HG03457 (cell line): ENCODE measurements around the gene CATSPERD.
"Not testable (repeated sequence)": the region's sequence is repeated elsewhere in the genome, so short reads cannot be mapped to it uniquely, and the experiment has no call there.

Source experiments
- ATAC-seq: cut with Tn5 transposase; IDR thresholded peaks from one replicate; pipeline ENCODE4 v1.9.1; 2021; ENCODE audit warnings: moderate number of reproducible peaks; ENCODE audit not compliant: unreplicated experiment

The CATSPERD gene

GRCh38 chr19:5697022-5697889 lies 23.2 kb upstream of the CATSPERD start:
- ATAC-seq = no peak

GRCh38 chr19:5697890-5698634 lies 22.4 kb upstream of the CATSPERD start:
- no peak for ATAC-seq

DNA sequence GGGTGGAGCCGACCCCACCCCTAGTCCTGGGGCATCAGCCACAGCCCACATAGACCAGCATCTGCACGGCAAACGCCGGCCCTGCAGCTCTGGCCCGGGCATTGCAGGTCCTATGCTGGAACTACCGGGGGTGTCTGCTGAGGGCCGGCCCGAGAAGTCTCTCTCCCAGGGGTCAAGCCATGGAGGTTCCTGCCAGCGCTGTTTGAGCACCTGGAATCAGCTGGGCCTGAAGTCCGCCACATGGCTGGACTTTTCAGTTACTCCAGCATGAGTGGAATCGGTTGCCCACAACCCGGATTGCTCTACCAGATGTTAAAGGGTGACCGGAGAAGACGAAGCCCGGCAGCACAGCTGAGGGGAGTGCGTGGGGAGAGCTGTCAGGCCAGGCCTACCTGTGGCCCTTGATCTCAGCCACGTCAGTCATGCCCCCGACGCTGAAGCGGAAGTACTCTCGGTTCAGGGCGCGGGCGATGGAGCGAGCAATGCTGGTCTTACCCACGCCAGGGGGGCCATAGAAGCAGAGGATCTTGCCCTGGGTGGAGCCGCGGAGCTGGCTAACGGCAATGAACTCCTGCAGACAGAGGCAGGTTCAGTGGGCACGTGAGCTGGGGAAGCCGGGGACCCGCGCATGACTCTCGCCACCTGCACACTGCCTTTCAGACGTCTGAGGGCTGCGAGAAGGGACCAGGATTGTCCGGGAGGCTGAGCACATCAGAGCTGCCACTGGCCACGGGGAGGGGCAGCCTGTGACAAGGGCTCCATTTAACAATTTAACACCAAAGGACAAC lies 21.6 kb upstream of the CATSPERD start:
- no peak for ATAC-seq

GRCh38 chr19:5700455-5701092 lies 19.9 kb upstream of the CATSPERD start:
- no peak for ATAC-seq

GRCh38 chr19:5702053-5702410 lies 18.4 kb upstream of the CATSPERD start:
- ATAC-seq = not testable (repeated sequence)

- ATAC-seq = no peak
These were observed 16.3 kb upstream of the CATSPERD start for GRCh38 chr19:5703819-5704818.

DNA sequence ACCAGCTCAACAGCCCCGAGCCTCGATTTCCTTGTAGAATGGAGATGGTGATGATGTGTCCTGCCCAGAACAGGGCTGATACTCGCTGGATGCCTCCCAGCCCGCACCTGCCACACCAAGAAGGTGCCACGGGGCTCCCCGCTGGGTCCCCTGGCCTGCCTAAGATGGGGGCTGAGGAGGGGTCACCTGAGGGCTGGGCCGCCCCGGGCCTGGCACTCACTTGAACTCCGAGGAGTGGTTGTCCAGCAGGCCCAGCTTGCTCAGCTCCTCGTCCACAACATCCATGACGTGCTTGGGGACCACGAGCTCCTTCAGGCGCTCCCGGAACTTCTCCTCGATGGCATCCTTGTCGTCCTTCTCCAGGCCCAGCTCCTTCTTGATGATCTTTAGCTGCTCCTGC lies 14.9 kb upstream of the CATSPERD start:
- no peak for ATAC-seq

GRCh38 chr19:5706876-5707573 lies 13.4 kb upstream of the CATSPERD start:
- ATAC-seq = no peak

DNA sequence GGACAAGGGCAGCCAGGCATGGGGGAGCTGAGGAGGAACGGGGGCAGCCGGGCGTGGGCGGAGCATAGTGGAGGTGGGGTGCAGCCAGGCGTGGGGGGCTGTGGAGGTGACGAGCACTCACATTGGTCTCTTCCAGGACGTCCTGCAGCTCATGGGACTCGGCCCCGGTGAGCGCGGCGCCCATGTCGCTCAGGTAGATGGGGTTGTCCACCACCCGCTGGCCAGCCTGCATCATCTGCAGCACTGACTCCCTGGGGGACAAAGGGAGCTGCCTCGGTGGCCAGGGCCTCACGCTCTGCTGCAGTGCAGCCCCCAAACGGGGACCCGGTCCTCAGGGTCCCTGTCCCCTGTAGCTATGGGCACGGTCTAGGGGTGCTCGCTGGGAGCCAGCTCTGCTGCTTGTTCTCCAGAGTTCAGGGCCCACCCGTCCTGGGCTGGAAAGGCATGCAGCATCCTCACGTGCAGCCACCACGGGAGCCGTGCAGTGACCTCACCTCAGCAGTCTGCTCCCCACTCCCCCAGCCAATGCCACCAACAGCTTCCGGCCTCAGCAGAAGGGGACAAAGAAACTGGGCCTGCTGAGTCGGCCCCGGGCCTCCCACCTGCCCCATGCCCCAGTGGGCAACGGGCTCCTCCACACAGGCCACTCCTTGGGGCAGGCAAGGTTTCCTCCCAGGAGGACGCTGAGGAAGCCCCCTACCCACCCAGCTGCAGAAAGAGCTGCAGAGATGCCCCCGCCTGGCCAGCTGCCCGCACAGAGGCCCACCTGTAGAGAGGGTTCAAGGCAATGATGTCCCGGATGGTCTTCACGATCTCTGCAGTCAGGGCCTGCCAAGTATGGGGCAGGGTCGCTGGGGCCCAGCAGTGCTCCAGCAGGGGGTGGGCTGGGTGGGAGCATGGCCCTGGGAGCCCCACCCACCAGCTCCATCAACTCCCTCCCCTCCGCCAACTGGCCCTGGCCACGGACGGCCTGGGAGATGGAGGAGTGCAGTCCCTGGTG lies 12.6 kb upstream of the CATSPERD start:
- no peak for ATAC-seq

- no peak for ATAC-seq
These were observed 9.4 kb upstream of the CATSPERD start for GRCh38 chr19:5711025-5711424.

DNA sequence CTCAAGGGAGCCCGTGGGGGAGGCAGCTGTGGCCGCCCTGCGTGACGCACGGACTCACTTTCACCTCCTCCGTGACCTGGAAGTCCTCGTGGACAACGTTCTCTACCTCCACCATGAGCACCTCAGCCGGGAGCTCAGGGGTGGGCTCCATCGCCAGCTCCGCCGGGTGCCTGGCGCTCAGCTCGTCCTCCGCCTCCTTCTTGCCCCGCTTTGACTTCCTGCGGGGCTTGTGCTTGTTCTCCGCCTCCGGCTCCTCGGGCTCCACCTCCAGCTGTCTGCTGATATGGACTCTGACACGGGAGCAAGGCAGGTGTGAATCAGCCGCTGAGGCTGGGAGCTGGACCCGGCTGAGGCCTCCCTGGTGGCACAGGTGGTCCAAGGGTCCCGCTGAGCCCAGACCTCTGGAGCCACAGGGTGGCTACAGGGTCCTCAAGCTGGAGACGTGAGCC lies 8.7 kb upstream of the CATSPERD start:
- ATAC-seq = no peak

DNA sequence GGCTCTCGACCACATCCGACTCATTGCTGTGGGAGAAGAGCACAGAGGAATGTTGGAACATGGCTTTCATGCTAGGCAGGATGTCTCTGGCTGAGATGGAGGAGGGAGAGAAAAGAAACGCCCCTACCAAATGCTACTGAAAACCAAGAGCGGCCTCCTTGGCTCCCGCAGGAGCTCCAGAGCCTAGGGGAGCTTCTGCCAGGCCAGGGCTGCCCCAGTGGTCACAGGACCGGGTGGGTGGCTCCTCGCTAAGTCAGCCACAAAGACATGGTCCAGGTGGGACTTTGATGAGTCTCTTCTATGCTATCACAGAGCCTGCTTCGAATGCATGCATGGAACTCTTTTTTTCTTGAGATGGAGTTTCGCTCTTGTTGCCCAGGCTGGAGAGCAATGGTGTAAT lies 7.2 kb upstream of the CATSPERD start:
- no peak for ATAC-seq

- no peak for ATAC-seq
These were observed 5.6 kb upstream of the CATSPERD start for GRCh38 chr19:5714816-5715215.

- ATAC-seq = no peak
These were observed 3.1 kb upstream of the CATSPERD start for GRCh38 chr19:5717215-5717935.

DNA sequence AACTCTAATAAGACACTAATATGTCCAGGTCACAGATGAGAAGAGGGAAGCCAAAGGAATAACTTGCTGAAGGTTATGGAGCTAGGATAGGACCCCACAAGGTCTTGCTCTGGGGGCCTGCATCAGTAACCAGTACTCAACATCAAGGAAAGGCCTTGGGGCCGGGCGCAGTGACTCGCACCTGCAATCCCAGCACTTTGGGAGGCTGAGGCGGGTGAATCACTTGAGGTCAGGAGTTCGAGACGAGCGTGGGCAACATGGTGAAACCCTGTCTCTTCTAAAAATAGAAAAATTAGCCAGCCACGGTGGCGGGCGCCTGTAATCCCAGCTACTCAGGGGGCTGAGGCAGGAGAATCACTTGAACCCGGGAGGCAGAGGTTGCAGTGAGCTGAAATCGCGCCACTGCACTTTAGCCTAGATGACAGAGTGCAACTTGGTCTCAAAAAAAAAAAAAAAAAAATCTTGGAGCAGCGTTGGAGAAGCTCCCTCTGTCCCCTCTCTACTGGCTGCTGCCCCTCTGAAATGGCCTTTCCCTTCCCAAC lies 2.3 kb upstream of the CATSPERD start:
- no peak for ATAC-seq

DNA sequence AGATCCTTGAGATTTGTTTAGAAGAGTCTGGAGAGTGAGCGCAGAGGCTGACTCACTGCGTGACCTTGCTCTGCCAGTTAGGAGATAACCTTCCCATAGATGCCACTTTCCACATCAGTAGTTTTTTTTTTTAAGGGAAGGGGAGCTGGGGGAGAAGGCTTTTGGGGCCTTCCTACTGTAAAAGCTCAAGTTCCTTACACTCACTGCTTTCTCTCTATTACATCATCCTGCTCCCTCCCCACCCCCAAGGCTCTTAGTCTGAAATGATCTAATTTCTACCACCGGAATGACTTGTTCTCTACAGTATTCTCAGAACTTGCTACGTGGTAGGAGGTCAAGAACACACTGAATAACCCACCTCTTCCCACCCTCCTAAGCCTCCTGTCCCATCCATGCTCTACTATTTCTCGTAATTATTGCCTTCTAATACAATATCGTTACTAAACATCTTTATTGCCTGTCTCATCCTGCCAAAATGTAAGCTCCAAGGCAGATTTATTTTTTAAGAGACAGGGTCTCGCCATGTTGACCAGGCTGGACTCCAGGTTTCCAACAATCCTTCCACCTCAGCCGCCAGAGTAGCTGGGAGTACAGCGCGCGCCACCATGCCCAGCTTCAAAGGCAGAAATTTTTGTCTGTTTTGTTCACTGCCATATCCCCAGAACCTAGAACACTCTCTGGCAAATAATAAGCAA lies 1.7 kb upstream of the CATSPERD start:
- no peak for ATAC-seq
